Ovary (tissue), 9 donors: ENCODE results near the gene NRXN2. TPM values are rescaled to one million over a fixed set of nuclear protein-coding genes. Genes with fewer than 3 reads are reported as not detected.

Experiments
- DNase-seq, 5 donors: peaks; one replicate each; pipeline ENCODE4 v3.0.0-alpha.2; 2019 to 2020
- H3K27ac ChIP-seq, 2 donors: fragments of 200-600 bp; one replicate each; pipeline versions ENCODE4 v1.5.1 to v1.8.0; 2019 to 2022
- H3K27me3 ChIP-seq: fragments of 200-600 bp; one replicate; pipeline ENCODE4 v1.8.0; 2022
- H3K36me3 ChIP-seq: fragments of 200-600 bp; sonication (generic); one replicate; pipeline ENCODE4 v1.5.1; 2019
- H3K4me1 ChIP-seq: one replicate; pipeline ENCODE4 v1.8.1; 2013; ENCODE audit warnings: mild to moderate bottlenecking, moderate library complexity; ENCODE audit not compliant: insufficient read depth
- H3K4me3 ChIP-seq: fragments of 200-600 bp; sonication (generic); one replicate; pipeline ENCODE4 v1.5.1; 2017
- H3K9me3 ChIP-seq, 2 donors: fragments of 200-600 bp in 1 of 2; sonication (generic) in 1 of 2; one replicate each; pipeline versions ENCODE4 v1.5.1 to v1.8.1; 2013 to 2019; ENCODE audit warnings: mild to moderate bottlenecking in 1 of 2, moderate library complexity in 1 of 2
- EP300 ChIP-seq: sonication (generic); formaldehyde crosslinking; IDR thresholded peaks from one replicate; pipeline ENCODE4 v1.6.1; 2017; ENCODE audit warnings: antibody characterized with exemption
- POLR2A ChIP-seq: fragments of 450-650 bp; IDR thresholded peaks from one replicate; pipeline ENCODE4 v1.6.1; 2017; ENCODE audit warnings: antibody characterized with exemption, mild to moderate bottlenecking, moderate library complexity
- WGBS, 3 donors: extraction: QIAGEN DNeasy Blood & Tissue Kit in 1 of 3; methylation state at CpG; one replicate each; pipeline versions ENCODE4 v1.1.5 to v1.1.7; 2013 to 2017; 5-methylcytosine and 5-hydroxymethylcytosine counted together
- intact Hi-C, 4 donors: fragments of 100-400 bp; cut with DNase I; formaldehyde crosslinking; loops; one replicate each; pipeline versions ENCODE4 v1.11.0 to v1.15.1; 2022 to 2023
- polyA plus RNA-seq, 2 donors: library from polyadenylated mRNA; stranded (reverse); fragments of 200-250 nt in 1 of 2; fragments of 350-450 nt in 1 of 2; fragmentation: Illumina TruSeq in 1 of 2; extraction: RNeasy Lipid Tissue Mini Kit (QIAGEN cat#74804) in 1 of 2; gene quantifications; one replicate each; pipeline ENCODE4 v1.2.3, GENCODE V29; 2013 to 2014
- total RNA-seq, 7 donors: library from RNA; depleted of rRNA in 2 of 7; stranded (reverse); fragments of >200 nt in 2 of 7; fragmentation: NEBNext Ultra II Directional in 3 of 7; extraction: Animal tissue kit (Norgen Biotek cat#: 25700) in 3 of 7; gene quantifications; one replicate each; pipeline versions ENCODE4 v1.1.0 to v1.2.4, GENCODE V29; 2016 to 2023
- TF ChIP-seq, protein P1 (sequence below), 3 donors: fragments of 450-650 bp in 2 of 3; fragments of 200-600 bp in 1 of 3; IDR thresholded peaks; one replicate each; pipeline versions ENCODE4 v1.5.1 to v1.8.0; 2016 to 2022; ENCODE audit warnings: antibody characterized with exemption in 3 of 3, mild to moderate bottlenecking in 1 of 3
- donor health status: DM: no; HTN: no; CAD: no; lungs with moderate emphysema.
- donor health status: DM: no; HTN: no; CAD: no.
- donor health status: Bipolar disorder and iron deficiency.
- donor health status: DM: yes; HTN: yes; CAD: no.
- donor health status: DM: no; HTN: no; CAD: no.
- donor health status: DM: yes; HTN: yes; CAD: no.

Gene NRXN2
- total and polyA plus RNA-seq, 9 donors, result 6.4 to 64.1 (median 19.7) TPM

DNA sequence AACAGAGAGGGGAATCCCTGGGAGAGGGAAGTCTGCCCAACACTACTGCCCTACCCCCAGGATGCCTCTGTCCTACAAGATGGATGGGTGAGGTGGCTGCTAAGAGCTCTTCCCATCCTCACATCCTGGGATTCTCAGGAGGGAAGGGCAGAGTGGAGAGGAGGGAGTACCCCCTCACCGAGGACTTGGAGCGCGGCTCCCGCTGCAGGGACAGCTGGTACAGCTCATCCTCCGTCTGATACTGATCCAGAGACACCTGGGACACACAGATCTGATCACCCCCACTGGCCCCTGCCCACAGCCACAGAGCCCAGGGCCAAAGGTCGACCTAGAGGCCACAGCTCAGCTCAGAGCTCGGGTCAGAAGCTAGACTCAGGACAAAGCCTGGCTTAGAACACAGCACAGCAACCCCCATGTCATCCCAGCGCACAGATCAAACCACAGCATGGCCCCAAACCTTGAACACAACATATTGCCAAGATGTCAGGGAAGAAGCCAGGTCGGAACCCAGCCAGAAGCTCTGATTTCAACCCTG, 12.8 kb upstream of the NRXN2 start:
- no peak for TF ChIP-seq POLR2A
- TF ChIP-seq EP300, result no peak
- TF ChIP-seq, protein P1, sequence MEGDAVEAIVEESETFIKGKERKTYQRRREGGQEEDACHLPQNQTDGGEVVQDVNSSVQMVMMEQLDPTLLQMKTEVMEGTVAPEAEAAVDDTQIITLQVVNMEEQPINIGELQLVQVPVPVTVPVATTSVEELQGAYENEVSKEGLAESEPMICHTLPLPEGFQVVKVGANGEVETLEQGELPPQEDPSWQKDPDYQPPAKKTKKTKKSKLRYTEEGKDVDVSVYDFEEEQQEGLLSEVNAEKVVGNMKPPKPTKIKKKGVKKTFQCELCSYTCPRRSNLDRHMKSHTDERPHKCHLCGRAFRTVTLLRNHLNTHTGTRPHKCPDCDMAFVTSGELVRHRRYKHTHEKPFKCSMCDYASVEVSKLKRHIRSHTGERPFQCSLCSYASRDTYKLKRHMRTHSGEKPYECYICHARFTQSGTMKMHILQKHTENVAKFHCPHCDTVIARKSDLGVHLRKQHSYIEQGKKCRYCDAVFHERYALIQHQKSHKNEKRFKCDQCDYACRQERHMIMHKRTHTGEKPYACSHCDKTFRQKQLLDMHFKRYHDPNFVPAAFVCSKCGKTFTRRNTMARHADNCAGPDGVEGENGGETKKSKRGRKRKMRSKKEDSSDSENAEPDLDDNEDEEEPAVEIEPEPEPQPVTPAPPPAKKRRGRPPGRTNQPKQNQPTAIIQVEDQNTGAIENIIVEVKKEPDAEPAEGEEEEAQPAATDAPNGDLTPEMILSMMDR (IDR thresholded peaks at IDR 0.05), result no peak
- Histone ChIP-seq H3K27me3 (no peaks in the 10 kb centered on the region), H3K36me3 (no peaks in the 10 kb centered on the region), H3K9me3 (no peaks in the 10 kb centered on the region), H3K4me1 (no peaks in the 10 kb centered on the region), H3K27ac (no peak overlapping the region), H3K4me3 (no peak overlapping the region)
- intact Hi-C loops, result no loop called here
- no peak for DNase-seq
- 79 to 87% (median 82%) methylated on average over 9 of the region's 9 CpGs for WGBS, 3 donors

DNA sequence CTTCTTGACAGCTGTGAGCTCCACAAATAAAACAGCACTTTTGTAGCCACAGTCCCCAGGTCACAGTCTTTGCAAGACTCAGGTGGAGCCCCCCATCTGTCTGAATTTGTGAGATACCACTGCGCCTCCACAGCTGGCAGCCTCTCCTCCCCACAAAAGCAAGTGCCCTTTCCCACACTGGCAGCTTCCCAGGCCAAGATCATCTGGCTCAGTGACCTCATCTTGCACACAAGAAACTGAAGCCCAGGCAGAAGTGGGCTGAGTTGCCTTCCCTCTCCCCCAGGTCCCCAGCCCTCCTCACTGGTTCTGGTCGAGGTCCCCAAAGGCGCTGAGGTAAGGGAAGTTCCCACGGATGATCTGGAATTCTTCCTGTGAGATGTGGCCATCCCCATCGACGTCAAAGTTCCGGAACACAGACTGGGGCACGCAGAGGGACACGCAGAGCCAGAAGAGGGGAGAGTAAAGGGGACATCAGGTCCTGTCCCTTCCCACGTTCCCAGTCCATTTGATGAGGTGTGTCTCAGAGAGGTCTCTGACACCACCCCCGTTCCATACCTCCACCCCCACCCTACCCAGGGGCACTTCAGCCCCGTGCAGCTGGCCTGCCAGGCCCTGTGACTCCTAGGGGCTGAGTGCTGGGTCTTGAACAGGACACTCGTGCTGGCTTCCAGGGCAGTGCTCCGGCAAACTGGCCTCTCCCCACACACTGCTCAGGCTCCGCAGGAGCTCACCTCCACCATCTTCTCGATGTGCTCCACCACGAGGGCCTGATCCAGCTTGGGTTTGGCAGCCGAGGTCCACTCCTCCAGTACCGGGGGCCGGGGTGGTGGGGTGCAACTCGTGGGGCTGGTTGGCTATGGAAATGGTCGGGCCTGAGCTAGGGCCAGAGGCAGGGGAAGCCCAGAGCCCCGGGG, 12.1 kb upstream of the NRXN2 start:
- H3K4me1 ChIP-seq, result no peaks in the 10 kb centered on the region
- H3K27ac ChIP-seq, result no peak overlapping the region
- H3K4me3 ChIP-seq, result no peak overlapping the region
- no peaks in the 10 kb centered on the region for H3K27me3 ChIP-seq
- intact Hi-C loops, result no loop called here
- H3K9me3 ChIP-seq, result no peaks in the 10 kb centered on the region
- WGBS, 3 donors, result 73 to 79% (median 79%) methylated on average over 23 of the region's 23 CpGs
- TF ChIP-seq POLR2A (no peak), EP300 (no peak)
- TF ChIP-seq, protein P1 (IDR thresholded peaks at IDR 0.05), result no peak
- no peaks in the 10 kb centered on the region for H3K36me3 ChIP-seq
- no peak for DNase-seq

DNA sequence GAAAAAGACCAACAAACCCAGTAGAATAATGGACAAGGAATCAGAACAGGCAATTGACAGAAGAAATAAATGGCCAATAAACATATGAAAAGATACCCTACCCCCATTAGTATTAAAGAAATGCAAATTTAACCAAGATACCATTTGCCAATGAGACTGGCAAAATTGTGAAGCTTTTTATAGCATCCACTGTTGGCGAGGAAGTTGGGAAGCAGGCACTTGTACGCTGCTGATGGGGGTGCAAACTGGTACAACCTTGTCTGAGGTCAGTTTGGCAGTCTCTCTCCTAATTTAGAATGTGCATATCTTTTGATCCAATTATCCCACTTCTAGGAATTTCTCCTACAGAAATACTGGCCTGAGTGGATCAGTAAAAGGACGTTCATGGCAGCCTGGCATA, 8.6 kb upstream of the NRXN2 start:
- intact Hi-C loops, result no loop called here
- no peak for DNase-seq
- Histone ChIP-seq H3K27ac (no peak overlapping the region), H3K27me3 (no peaks in the 10 kb centered on the region), H3K36me3 (no peaks in the 10 kb centered on the region), H3K9me3 (no peaks in the 10 kb centered on the region), H3K4me1 (no peaks in the 10 kb centered on the region), H3K4me3 (no peak overlapping the region)
- WGBS, 3 donors, result 91 to 96% (median 95%) methylated on average over 3 of the region's 3 CpGs
- TF ChIP-seq POLR2A (no peak), EP300 (no peak)
- TF ChIP-seq, protein P1 (IDR thresholded peaks at IDR 0.05), result no peak

- H3K27me3 ChIP-seq, result no peaks in the 10 kb centered on the region
- no peak overlapping the region for H3K27ac ChIP-seq
- intact Hi-C loops, result no loop called here
- H3K4me1 ChIP-seq, result no peaks in the 10 kb centered on the region
- TF ChIP-seq EP300 (no peak), POLR2A (no peak)
- 29 to 39% (median 34%) methylated on average over 21 of the region's 21 CpGs for WGBS, 3 donors
- H3K9me3 ChIP-seq, result no peaks in the 10 kb centered on the region
- H3K4me3 ChIP-seq, result no peak overlapping the region
- no peaks in the 10 kb centered on the region for H3K36me3 ChIP-seq
- DNase-seq, result peak in 1 of 5 donors; percentile 18
Observed at GRCh38 chr11:64729851-64730382, 6.9 kb upstream of the NRXN2 start.
